ENCODE data around the gene CNKSR1. TPM values are rescaled to one million over a fixed set of nuclear protein-coding genes. Genes with fewer than 3 reads are reported as not detected.

Gene CNKSR1
- total RNA-seq, 1 experiment from 2014 or later: 32.1 TPM

DNA sequence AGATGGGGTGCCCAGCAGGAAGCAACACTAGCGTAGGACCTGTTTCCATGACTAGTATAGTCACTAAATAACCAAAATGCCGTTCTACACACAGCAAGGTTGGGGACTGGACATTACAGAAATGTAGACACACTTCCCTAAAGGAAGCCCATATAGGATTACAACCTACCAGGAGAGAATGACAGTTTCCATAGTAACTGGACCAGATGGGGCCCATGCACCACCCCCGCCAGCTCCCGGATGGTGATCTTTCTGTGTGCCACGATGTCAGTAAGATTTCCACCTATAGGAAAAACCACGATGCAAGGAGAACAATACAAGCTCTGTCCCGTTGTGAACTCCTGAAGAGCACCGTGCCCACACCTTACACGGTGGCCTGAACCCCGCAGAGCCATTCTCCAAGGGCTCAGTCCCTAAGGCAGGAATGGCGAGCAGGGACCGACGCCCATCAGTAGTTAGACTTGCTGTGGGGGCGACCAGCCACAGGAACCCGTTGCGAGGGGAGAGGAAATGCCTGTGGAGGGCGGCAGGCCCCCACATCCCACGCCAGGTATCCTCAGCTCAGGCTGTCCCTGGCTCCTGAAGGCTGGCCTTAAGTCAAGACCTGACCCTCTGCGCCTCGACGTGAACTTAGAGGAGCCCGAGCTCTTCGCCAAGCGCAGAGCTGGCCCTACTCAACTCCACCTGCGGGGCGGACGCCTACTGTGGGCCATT, 43.1 kb downstream of the CNKSR1 start:
- H3K27ac ChIP-seq (ENCODE audit: low read length): no peak overlapping the region
- no peaks in the 10 kb centered on the region for H3K4me1 ChIP-seq (ENCODE audit: insufficient read depth, low read length)
- H3K4me3 ChIP-seq (ENCODE audit: low read length): no peak overlapping the region
- ChIA-PET POLR2A (ENCODE audit: unreplicated experiment) (no interaction called here), CTCF (no interaction called here)
- BruUV-seq (replicated peaks): no TSS peak
- no peaks in the 10 kb centered on the region for H3K9me2 ChIP-seq (replicated peaks; ENCODE audit: low read length)
- H2AFZ ChIP-seq (ENCODE audit: low read length): no peak overlapping the region
- no peaks in the 10 kb centered on the region for H3K9me3 ChIP-seq (ENCODE audit: low read length)
- H3K79me2 ChIP-seq (ENCODE audit: low read length): no peaks in the 10 kb centered on the region
- H3F3A ChIP-seq (ENCODE audit: low read length, unreplicated experiment): no peaks in the 10 kb centered on the region
- no peak for ATAC-seq
- no peak for DNase-seq
- TF ChIP-seq EZH2phosphoT487 (IDR thresholded peaks at IDR 0.05; ENCODE audit: borderline replicate concordance, low read length): no peak
- no peak for TF ChIP-seq EZH2 (IDR thresholded peaks at IDR 0.05; ENCODE audit: low read length, unreplicated experiment)
- TF ChIP-seq, protein P1, sequence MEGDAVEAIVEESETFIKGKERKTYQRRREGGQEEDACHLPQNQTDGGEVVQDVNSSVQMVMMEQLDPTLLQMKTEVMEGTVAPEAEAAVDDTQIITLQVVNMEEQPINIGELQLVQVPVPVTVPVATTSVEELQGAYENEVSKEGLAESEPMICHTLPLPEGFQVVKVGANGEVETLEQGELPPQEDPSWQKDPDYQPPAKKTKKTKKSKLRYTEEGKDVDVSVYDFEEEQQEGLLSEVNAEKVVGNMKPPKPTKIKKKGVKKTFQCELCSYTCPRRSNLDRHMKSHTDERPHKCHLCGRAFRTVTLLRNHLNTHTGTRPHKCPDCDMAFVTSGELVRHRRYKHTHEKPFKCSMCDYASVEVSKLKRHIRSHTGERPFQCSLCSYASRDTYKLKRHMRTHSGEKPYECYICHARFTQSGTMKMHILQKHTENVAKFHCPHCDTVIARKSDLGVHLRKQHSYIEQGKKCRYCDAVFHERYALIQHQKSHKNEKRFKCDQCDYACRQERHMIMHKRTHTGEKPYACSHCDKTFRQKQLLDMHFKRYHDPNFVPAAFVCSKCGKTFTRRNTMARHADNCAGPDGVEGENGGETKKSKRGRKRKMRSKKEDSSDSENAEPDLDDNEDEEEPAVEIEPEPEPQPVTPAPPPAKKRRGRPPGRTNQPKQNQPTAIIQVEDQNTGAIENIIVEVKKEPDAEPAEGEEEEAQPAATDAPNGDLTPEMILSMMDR (conservative IDR thresholded peaks at IDR 0.05; ENCODE audit: low read depth, low read length): no peak
- intact Hi-C loops (cut with micrococcal nuclease): no loop called here
- no peaks in the 10 kb centered on the region for H3K36me3 ChIP-seq (ENCODE audit: low read depth, low read length)
- no peaks in the 10 kb centered on the region for H3K27me3 ChIP-seq (ENCODE audit: low read length)
- H4K20me1 ChIP-seq (ENCODE audit: low read length): no peaks in the 10 kb centered on the region
- no peak overlapping the region for H3K9ac ChIP-seq (ENCODE audit: low read length)
- no peak overlapping the region for H3K4me2 ChIP-seq (ENCODE audit: low read length)

DNA sequence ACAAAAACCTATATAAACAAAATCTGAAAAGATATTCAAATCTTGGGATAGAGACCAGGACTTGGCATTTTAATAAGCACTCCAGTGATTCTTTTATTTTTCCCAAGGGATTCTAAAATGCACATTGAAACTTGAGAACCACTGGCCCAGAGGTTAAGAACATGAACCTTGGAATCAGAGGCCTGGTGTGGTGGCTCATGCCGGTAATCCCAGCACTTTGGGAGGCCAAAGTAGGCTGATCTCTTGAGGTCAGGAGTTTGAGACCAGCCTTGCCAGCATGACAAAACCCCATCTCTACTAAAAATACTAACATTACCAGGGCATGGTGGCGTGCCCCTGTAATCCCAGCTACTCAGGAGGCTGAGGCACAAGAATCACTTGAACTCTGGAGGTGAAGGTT, 43.8 kb downstream of the CNKSR1 start:
- CTCF ChIA-PET: no interaction called here

GRCh38 chr1:26224606-26225005, 47.3 kb downstream of the CNKSR1 start:
- Histone ChIP-seq H3K9me2 (replicated peaks; ENCODE audit: low read length) (no peaks in the 10 kb centered on the region), H3K4me2 (ENCODE audit: low read length) (no peak overlapping the region), H3K79me2 (ENCODE audit: low read length) (no peaks in the 10 kb centered on the region), H3K36me3 (ENCODE audit: low read depth, low read length) (no peaks in the 10 kb centered on the region), H3K9ac (ENCODE audit: low read length) (no peak overlapping the region), H2AFZ (ENCODE audit: low read length) (no peak overlapping the region), H3K4me1 (ENCODE audit: insufficient read depth, low read length) (no peaks in the 10 kb centered on the region), H3K27ac (ENCODE audit: low read length) (no peak overlapping the region), H3F3A (ENCODE audit: low read length, unreplicated experiment) (no peaks in the 10 kb centered on the region), H4K20me1 (ENCODE audit: low read length) (no peaks in the 10 kb centered on the region), H3K27me3 (ENCODE audit: low read length) (no peaks in the 10 kb centered on the region), H3K9me3 (ENCODE audit: low read length) (no peaks in the 10 kb centered on the region), H3K4me3 (ENCODE audit: low read length) (no peak overlapping the region)
- no TSS peak for BruUV-seq (replicated peaks)
- TF ChIP-seq EZH2 (IDR thresholded peaks at IDR 0.05; ENCODE audit: low read length, unreplicated experiment) (no peak), EZH2phosphoT487 (IDR thresholded peaks at IDR 0.05; ENCODE audit: borderline replicate concordance, low read length) (no peak)
- TF ChIP-seq, protein P1 (conservative IDR thresholded peaks at IDR 0.05; ENCODE audit: low read depth, low read length): no peak
- ATAC-seq (no peak), DNase-seq (no peak)
- intact Hi-C loops (cut with micrococcal nuclease): no loop called here
- ChIA-PET POLR2A (ENCODE audit: unreplicated experiment) (no interaction called here), CTCF (no interaction called here)

More for the DNA sequence above, 43.8 kb downstream of the CNKSR1 start:
- Histone ChIP-seq H3K27ac (ENCODE audit: low read length) (no peak overlapping the region), H3K9me2 (replicated peaks; ENCODE audit: low read length) (no peaks in the 10 kb centered on the region), H3K9me3 (ENCODE audit: low read length) (no peaks in the 10 kb centered on the region), H3K4me3 (ENCODE audit: low read length) (no peak overlapping the region), H3K36me3 (ENCODE audit: low read depth, low read length) (no peaks in the 10 kb centered on the region), H3F3A (ENCODE audit: low read length, unreplicated experiment) (no peaks in the 10 kb centered on the region), H3K4me1 (ENCODE audit: insufficient read depth, low read length) (no peaks in the 10 kb centered on the region), H3K9ac (ENCODE audit: low read length) (no peak overlapping the region), H4K20me1 (ENCODE audit: low read length) (no peaks in the 10 kb centered on the region), H3K4me2 (ENCODE audit: low read length) (no peak overlapping the region), H2AFZ (ENCODE audit: low read length) (no peak overlapping the region), H3K27me3 (ENCODE audit: low read length) (no peaks in the 10 kb centered on the region), H3K79me2 (ENCODE audit: low read length) (no peaks in the 10 kb centered on the region)
- POLR2A ChIA-PET (ENCODE audit: unreplicated experiment): no interaction called here
- TF ChIP-seq, protein P1 (conservative IDR thresholded peaks at IDR 0.05; ENCODE audit: low read depth, low read length): no peak
- TF ChIP-seq EZH2phosphoT487 (IDR thresholded peaks at IDR 0.05; ENCODE audit: borderline replicate concordance, low read length): no peak
- DNase-seq (no peak), ATAC-seq (no peak)
- intact Hi-C loops (cut with micrococcal nuclease): no loop called here
- no TSS peak for BruUV-seq (replicated peaks)

Data from PC-3 (cell line).